LNCaP clone FGC (cell line): ENCODE data around the gene KCNJ6.
"Not testable (repeated sequence)": the region's sequence is repeated elsewhere in the genome, so short reads cannot be mapped to it uniquely, and the experiment has no call there.

Source experiments
- DNase-seq: peaks from one replicate; pipeline ENCODE4 v3.0.0-alpha.2; 2011; ENCODE audit warnings: low read depth
- H3K4me3 ChIP-seq: 2 replicates; pipeline ENCODE4 v1.5.1; 2011; ENCODE audit warnings: mild to moderate bottlenecking, low read depth, low read length, control low read depth
- TF ChIP-seq, protein P1 (sequence below): IDR thresholded peaks from 2 replicates; pipeline ENCODE4 v1.5.1; 2012; ENCODE audit warnings: mild to moderate bottlenecking; ENCODE audit not compliant: control insufficient read depth, insufficient read depth; ENCODE audit errors: extremely low read depth

Gene KCNJ6

DNA sequence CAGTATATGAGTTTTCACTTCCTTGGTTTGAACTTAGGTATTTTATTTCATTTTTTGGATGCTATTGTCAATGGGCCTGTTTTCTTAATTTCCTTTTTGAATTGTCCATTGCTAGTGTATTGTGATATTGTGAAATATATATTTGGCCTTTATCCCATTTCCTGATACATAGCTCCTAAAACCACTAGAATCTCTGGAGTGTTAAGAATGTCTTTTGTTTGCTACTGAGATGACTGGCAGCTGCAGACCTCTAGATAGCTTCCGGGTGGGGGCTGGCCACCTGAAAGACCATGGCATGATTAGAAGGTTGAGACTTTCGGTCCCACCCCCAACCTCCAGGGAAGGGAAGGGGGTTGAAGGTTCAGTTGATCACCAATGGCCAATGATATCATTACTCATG, 245.4 kb downstream of the KCNJ6 start:
- TF ChIP-seq, protein P1, sequence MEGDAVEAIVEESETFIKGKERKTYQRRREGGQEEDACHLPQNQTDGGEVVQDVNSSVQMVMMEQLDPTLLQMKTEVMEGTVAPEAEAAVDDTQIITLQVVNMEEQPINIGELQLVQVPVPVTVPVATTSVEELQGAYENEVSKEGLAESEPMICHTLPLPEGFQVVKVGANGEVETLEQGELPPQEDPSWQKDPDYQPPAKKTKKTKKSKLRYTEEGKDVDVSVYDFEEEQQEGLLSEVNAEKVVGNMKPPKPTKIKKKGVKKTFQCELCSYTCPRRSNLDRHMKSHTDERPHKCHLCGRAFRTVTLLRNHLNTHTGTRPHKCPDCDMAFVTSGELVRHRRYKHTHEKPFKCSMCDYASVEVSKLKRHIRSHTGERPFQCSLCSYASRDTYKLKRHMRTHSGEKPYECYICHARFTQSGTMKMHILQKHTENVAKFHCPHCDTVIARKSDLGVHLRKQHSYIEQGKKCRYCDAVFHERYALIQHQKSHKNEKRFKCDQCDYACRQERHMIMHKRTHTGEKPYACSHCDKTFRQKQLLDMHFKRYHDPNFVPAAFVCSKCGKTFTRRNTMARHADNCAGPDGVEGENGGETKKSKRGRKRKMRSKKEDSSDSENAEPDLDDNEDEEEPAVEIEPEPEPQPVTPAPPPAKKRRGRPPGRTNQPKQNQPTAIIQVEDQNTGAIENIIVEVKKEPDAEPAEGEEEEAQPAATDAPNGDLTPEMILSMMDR = no peak
- no peak overlapping the region for H3K4me3 ChIP-seq
- no peak for DNase-seq

DNA sequence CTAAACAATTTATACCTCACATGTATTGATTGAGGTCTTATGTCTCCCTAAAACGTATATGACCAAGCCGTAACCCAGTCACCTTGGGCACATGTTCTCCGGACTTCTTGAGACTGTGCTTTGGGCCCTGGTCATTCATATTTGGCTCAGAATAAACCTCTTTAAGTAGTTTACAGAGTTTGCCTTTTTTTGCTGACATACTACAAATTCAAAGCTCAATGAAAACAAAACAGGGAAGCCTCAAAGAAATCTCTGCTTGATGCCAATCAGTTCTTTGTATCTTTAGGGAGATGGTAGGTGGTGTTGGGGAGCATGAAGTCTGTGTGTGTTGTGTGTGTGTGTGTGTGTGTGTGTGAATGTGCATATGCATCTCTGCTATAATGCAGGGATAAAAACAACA, 247.0 kb downstream of the KCNJ6 start:
- no peak for DNase-seq
- H3K4me3 ChIP-seq = no peak overlapping the region
- TF ChIP-seq, protein P1 = no peak

DNA sequence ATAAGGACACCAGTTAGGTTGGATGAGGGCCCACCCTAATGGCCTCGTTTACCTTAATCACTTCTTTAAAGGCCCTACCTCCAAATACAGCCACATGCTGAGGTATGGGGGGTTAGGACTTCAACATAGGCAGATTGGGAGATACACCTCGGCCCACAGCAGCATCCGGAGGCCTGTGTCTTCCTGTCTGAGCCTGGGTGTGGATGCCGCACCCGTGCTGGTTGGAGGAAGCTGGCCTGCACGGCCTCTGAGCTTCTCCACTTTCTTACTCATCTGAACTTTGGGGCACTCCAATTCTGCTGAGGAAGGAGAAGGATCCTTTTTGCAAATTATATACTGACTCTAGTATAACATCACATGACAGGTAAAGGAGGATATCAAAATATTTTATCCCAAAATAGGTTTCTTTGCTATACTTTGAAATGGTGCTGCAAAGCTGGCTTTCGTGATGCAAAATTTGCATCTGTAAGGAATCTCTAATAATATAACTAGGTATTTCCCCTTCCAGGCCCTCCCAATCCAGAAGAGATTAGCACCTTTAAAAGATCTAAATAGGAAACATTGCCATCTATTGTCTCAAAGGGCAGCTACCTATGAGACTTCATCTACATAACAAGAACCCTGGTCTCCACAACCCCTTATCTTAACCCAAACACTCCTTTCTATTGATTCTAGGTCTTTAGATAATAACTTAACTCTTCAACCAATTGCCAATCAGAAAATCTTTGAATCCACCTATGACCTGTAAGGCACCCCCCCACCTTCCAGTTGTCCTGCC, 247.6 kb downstream of the KCNJ6 start:
- no peak for DNase-seq
- no peak overlapping the region for H3K4me3 ChIP-seq
- TF ChIP-seq, protein P1 = no peak

DNA sequence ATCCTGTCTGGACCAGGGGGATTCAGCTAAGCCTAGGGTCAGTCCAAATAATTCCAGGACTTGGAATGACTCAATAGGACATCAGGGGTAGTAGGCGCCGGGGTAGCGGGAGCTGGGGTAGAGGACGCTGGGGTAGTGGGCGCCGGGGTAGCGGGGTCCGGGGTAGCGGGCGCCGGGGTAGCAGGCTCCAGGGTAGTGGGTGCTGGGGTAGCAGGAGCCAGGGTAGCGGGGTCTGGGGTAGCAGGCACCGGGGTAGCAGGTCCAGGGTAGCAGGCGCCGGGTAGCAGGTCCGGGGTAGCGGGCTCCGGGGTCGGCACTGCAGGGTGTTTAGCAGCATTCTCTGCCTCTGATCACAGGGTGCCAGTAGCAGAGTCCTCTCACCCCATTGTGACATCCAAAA, 248.9 kb downstream of the KCNJ6 start:
- TF ChIP-seq, protein P1 = no peak
- H3K4me3 ChIP-seq = no peak overlapping the region
- DNase-seq = no peak

DNA sequence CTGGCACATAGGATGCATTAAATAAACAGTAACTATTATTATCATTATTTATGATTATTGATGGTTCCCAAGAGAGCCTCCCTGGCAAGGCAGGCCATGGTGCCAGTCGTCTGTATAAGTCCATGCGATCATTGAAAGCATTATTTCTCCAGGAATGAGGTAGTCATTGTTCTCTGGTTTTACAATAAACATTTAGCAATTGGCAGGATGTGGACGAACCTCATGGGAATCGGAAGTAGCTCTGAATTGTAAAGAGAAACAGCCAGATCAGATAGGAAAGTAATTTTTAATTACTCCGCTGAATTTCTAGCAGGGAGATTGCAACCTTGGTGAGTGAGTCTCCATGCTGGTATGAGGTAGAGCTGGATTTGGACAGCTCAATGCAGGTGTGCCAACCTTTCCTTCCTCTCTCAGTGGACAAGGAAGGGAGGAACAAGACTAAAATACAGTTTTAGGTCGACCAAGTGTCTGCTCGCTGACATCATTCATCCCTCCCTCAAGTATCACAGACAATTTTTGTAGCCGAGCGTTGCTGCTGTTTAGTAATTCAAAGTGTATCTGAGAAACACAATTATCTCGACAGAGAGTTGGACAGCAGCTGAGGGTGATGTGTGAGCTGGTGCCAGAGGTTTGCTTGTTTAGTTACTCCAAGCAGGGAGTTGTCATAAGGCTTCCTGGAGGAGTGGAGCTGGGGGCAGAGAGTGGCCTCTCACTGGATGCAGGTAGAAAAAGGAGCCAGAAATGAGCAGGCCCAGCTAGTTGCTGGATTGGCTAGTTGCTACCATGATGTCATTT, 250.8 kb downstream of the KCNJ6 start:
- H3K4me3 ChIP-seq = no peak overlapping the region
- TF ChIP-seq, protein P1 = no peak
- DNase-seq = peak; percentile 13

DNA sequence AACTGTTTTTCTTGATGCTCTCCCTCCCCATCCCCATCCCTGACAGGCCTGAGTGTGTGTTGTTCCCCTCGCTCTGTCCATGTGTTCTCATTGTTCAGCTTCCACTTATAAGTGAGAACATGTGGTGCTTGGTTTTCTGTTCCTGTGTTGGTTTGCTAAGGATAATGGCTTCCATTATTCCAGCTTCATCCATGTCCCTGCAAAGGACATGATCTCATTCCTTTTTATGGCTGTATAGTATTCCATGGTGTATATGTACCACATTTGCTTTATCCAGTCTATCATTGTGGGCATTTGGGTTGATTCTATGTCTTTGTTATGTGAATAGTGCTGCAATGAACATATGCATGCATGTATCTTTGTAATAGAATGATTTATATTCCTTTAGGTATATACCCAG, 254.0 kb downstream of the KCNJ6 start:
- not testable (repeated sequence) for DNase-seq, H3K4me3 ChIP-seq

DNA sequence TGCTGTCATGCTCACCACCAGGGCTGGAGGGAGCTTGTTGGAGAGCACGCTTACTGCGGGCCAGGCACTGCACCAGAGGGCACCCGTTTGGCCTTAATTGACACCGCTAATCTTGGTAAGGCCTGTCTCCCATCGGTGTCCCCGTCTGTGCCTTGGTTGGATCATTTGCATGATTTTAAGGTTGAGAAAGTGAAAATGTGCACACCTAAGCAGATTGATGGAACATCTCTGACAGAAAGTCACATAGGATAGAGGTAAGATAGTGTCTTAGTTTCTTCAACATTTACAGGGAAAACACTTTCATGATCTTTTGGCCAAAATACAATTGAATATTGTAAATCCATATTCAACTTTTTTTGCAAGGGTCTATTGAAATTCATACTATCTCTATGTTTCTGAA, 255.5 kb downstream of the KCNJ6 start:
- TF ChIP-seq, protein P1 = no peak
- DNase-seq = no peak
- H3K4me3 ChIP-seq = no peak overlapping the region
